ENCODE data around the gene MRPL14. TPM values are rescaled to one million over a fixed set of nuclear protein-coding genes. Genes with fewer than 3 reads are reported as not detected.

Gene MRPL14
- polyA plus RNA-seq, 1 experiment: 58.4 TPM

DNA sequence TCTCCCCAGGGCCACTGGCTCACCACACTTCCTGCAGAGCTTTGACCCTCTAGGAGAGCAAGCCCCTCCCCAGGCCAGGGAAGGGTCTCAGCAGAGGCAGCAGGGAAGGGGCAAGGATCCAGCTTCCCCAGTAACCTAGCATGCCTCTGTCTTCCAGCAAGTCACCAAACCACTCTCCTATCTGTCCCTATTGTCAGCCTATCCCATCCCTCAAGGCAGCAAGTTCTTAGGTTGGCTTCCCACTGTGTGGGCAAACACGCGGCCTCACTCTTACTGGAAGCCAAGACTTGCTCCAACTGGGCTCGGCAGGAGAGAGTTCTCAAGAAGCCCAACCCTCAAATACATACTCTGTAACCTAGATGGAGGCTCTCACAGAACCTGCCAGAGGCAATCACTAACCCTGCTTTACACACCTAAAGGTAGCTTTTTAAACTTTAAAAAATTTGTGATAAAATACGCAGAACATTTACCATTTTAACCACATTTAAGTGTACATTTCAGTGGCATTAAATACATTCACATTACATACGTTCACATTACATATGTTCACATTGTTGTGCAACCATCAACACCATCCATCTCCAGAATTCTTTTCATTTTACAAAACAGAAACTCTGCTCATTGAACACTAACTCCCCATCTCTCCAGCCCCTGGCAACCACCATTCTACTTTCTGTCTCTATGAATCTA lies 58.5 kb downstream of the MRPL14 start:
- TF ChIP-seq, protein P1, sequence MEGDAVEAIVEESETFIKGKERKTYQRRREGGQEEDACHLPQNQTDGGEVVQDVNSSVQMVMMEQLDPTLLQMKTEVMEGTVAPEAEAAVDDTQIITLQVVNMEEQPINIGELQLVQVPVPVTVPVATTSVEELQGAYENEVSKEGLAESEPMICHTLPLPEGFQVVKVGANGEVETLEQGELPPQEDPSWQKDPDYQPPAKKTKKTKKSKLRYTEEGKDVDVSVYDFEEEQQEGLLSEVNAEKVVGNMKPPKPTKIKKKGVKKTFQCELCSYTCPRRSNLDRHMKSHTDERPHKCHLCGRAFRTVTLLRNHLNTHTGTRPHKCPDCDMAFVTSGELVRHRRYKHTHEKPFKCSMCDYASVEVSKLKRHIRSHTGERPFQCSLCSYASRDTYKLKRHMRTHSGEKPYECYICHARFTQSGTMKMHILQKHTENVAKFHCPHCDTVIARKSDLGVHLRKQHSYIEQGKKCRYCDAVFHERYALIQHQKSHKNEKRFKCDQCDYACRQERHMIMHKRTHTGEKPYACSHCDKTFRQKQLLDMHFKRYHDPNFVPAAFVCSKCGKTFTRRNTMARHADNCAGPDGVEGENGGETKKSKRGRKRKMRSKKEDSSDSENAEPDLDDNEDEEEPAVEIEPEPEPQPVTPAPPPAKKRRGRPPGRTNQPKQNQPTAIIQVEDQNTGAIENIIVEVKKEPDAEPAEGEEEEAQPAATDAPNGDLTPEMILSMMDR (IDR thresholded peaks at IDR 0.05; ENCODE audit: insufficient read depth, low read depth, low read length): no peak
- ChIA-PET POLR2A (no interaction called here), CTCF (interaction anchor here (1.0 to 2.0 kb wide), 4 partner anchors 65 to 402 kb away, joined by 3 to 7 read pairs (median 4); partner anchors contain the start of gene VEGFA)
- Histone ChIP-seq H3K4me3 (ENCODE audit: low read depth, low read length) (no peak overlapping the region), H3K36me3 (ENCODE audit: control insufficient read depth, insufficient read depth, low read length) (no peaks in the 10 kb centered on the region), H3K27me3 (ENCODE audit: control insufficient read depth, insufficient read depth, low read length) (no peaks in the 10 kb centered on the region)
- no peak for DNase-seq (ENCODE audit: low read depth)

DNA sequence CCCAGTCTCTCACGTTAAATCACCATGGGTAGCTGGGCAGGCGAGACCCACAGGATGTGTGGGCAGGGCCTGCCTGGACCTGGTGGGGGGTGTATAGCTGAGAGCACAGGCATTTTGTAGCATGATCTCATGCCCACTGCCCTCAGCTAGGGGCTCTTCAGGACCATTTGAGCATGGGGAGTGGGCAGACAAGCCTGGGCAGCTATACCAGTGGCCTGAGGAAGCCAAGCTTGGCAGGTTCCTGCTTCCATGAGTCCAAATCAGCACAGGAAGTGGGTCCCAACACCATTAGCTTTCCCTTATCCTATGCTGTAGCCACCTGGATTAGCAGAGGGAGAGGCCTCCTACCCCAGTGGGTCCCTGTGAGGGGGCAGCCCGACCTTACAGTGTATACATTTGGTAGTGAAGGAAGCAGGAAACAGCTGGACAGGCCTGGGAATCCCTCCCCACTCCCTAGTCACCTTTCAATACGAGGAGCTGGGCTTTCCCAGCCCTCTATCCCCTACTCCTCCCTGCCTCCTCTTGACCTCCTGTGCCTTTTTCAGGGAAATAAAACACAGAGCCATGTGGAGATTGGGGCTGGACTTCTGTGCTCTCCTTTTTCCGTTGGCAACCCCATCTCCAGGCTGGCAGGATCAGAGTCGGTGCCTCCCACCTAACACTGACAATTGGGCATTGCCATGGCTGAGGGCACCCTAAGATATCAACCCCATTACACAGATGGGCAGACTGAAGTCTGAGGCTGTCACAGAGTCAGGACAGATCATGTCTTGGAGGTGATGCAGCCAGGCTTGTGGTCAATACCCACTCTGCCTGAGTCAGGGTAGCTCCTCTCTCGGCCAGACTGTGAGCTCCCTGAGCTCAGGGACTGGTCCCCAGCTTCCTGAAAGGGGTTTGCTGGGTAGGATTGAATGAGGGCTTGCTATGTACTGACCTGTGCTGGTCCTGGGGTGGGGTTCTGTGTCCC lies 59.8 kb downstream of the MRPL14 start:
- TF ChIP-seq, protein P1 (IDR thresholded peaks at IDR 0.05; ENCODE audit: insufficient read depth, low read depth, low read length): no peak
- CTCF ChIA-PET: interaction anchor here (0.9 to 2.0 kb wide), 7 partner anchors 24 to 401 kb away, joined by 3 to 7 read pairs (median 3); partner anchors contain the start of gene VEGFA

DNA sequence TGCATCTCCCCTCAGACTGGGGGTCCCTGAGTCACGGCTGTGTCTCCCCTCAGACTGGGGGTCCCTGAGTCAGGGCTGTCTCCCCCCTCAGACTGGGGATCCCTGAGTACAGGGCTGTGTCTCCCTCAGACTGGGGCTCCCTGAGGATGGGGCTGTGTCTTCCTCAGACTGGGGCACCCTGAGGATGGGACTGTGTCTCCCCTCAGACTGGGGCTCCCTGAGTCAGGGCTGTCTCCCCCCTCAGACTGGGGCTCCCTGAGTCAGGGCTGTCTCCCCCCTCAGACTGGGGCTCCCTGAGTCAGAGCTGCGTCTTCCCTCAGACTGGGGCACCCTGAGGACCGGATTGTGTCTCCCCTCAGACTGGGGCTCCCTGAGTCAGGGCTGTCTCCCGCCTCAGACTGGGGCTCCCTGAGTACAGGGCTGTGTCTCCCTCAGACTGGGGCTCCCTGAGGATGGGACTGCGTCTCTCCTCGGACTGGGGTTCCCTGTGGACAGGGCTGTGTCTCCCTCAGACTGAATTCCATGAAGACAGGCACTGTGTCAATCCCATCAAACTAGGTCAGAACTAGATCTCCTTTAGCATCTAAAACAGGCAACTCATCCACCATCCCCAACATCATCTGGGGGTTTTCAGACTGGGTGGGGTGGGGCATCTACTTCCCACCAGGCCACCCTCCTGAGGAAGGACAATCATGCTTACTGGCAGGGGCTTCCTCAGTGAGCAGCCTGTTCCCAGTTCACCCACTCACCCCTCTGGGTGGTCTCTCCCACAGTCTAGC lies 60.7 kb downstream of the MRPL14 start:
- H3K36me3 ChIP-seq (ENCODE audit: control insufficient read depth, insufficient read depth, low read length): no peaks in the 10 kb centered on the region
- ChIA-PET POLR2A (no interaction called here), CTCF (interaction anchor here (0.9 to 1.8 kb wide), 5 partner anchors 24 to 293 kb away, joined by 3 to 5 read pairs (median 3); no protein-coding TSS in a partner anchor)
- TF ChIP-seq, protein P1 (IDR thresholded peaks at IDR 0.05; ENCODE audit: insufficient read depth, low read depth, low read length): no peak
- no peaks in the 10 kb centered on the region for H3K27me3 ChIP-seq (ENCODE audit: control insufficient read depth, insufficient read depth, low read length)
- no peak overlapping the region for H3K4me3 ChIP-seq (ENCODE audit: low read depth, low read length)
- no peak for DNase-seq (ENCODE audit: low read depth)

More for the DNA sequence above, 59.8 kb downstream of the MRPL14 start:
- Histone ChIP-seq H3K36me3 (ENCODE audit: control insufficient read depth, insufficient read depth, low read length) (no peaks in the 10 kb centered on the region), H3K27me3 (ENCODE audit: control insufficient read depth, insufficient read depth, low read length) (no peaks in the 10 kb centered on the region), H3K4me3 (ENCODE audit: low read depth, low read length) (no peak overlapping the region)
- DNase-seq (ENCODE audit: low read depth): no peak
- POLR2A ChIA-PET: interaction anchor here (0.5 kb wide), 1 partner anchor 297 kb away, joined by 3 read pairs; the partner anchor contains the start of gene VEGFA

DNA sequence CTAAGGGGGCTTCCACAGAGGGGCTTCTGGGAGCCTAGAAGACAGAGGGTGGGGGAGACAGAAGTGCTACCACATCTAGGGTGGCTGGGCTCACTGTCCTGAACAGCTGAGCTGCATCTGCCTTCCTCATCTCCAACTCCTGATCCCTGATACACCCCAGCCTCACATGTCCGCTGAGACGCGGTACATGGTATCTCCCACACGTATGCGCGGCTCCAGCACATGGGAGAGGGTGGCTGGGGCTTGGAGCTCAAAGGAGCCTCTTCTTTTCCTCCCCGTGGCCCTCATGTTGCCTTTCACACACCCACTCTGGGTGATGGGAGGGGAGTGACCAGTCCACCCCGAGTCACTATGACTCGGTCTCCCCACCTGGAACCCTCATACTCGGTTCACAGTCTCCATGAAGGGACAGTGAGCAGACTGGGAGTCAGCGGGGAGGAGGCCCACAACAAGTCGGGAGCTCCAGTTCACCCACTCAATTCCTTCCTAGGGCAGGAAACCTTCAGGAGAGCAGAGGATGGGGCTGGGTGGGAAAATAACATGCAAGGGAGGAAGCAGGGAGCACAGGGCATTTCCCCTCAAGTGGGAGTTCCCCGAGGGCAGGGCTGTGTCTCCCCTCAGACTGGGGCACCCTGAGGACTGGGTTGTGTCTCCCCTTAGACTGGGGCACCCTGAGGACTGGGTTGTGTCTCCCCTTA lies 61.7 kb downstream of the MRPL14 start:
- CTCF ChIA-PET: interaction anchor here (0.6 to 1.8 kb wide), 7 partner anchors 9 to 297 kb away, joined by 3 to 6 read pairs (median 5); no protein-coding TSS in a partner anchor
- Histone ChIP-seq H3K27me3 (ENCODE audit: control insufficient read depth, insufficient read depth, low read length) (no peaks in the 10 kb centered on the region), H3K4me3 (ENCODE audit: low read depth, low read length) (no peak overlapping the region), H3K36me3 (ENCODE audit: control insufficient read depth, insufficient read depth, low read length) (no peaks in the 10 kb centered on the region)
- TF ChIP-seq, protein P1 (IDR thresholded peaks at IDR 0.05; ENCODE audit: insufficient read depth, low read depth, low read length): no peak
- DNase-seq (ENCODE audit: low read depth): no peak
- POLR2A ChIA-PET: no interaction called here
